NCI-H1092 treated with DMSO at 0.1 percent for 48 hours (cell line): ENCODE measurements around the gene TCF4.

Experiments
- DNase-seq: peaks from one replicate; lab custom pipeline; 2025; lab: John Stamatoyannopoulos, UW

Gene TCF4

GRCh38 chr18:55179835-55180234 is 408.2 kb downstream of the TCF4 start:
- no peak for DNase-seq

- no peak for DNase-seq
Measured at GRCh38 chr18:55179425-55179824, 408.6 kb downstream of the TCF4 start.

GRCh38 chr18:55173291-55173690 is 414.7 kb downstream of the TCF4 start:
- no peak for DNase-seq
